GM10266 (cell line): ENCODE results near the gene PTPRT.

Experiments
- DNase-seq: peaks from one replicate; pipeline ENCODE4 v3.0.0; 2012; ENCODE audit errors: extremely low spot score
- CTCF ChIP-seq: IDR thresholded peaks from 2 replicates; pipeline ENCODE4 v1.5.1; 2012; ENCODE audit warnings: mild to moderate bottlenecking, low read depth; ENCODE audit not compliant: control insufficient read depth, insufficient read depth; ENCODE audit errors: missing control alignments

Gene PTPRT

DNA sequence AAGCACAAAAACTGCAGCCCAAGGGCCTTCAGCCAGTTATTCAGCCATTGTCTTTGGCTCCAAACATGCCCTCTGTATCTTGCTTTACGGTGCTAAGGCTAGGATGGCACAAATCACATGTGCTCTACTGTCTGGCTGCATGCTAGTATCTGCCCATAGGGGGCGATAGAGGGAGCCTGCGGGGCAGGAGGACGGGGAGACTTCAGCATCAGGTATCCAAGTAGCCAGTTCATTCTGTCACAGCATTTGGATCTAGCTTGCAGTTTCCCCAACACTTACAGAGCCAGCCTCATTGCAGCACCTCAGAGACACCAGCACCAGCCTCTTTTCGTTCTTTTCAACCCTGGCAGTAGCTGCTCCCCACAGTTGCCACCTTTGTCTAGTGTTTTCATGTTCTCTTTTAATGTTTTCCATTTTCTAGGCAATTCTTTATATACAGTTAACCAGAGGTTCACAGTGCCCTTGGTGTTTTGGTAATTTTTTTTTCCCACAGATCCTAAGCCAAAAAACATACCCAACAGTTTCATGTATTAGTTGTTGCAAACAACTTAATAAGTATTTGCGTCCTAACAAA is 705.9 kb downstream of the PTPRT start:
- no peak for DNase-seq

DNA sequence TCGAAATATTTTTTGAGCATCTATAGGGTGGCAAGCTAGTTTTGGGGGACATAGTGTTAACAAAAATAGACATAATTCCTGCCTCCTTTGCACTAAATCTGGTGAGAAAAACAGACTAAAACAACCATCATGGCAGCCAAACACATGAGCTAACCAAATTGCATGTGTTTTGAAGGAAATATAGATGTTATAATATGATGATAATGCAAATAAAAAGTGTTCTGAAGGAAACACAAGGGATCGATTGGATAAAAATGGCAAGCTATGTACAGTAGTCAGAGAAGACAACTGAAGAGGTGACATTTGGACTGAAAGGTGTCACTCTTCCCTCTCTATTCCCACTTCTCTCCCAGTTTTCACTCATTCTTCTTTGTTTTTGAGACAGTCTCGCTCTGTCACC is 706.9 kb downstream of the PTPRT start:
- no peak for DNase-seq
- no peak for TF ChIP-seq CTCF

More for the DNA sequence above, 705.9 kb downstream of the PTPRT start:
- TF ChIP-seq CTCF: peak; percentile 47

- DNase-seq: no peak
- TF ChIP-seq CTCF: no peak
Measured at GRCh38 chr20:42475773-42476172, 713.9 kb downstream of the PTPRT start.

GRCh38 chr20:42474646-42475045 is 715.1 kb downstream of the PTPRT start:
- no peak for DNase-seq
- TF ChIP-seq CTCF: no peak

GRCh38 chr20:42472198-42472597 is 717.5 kb downstream of the PTPRT start:
- no peak for TF ChIP-seq CTCF
- no peak for DNase-seq

DNA sequence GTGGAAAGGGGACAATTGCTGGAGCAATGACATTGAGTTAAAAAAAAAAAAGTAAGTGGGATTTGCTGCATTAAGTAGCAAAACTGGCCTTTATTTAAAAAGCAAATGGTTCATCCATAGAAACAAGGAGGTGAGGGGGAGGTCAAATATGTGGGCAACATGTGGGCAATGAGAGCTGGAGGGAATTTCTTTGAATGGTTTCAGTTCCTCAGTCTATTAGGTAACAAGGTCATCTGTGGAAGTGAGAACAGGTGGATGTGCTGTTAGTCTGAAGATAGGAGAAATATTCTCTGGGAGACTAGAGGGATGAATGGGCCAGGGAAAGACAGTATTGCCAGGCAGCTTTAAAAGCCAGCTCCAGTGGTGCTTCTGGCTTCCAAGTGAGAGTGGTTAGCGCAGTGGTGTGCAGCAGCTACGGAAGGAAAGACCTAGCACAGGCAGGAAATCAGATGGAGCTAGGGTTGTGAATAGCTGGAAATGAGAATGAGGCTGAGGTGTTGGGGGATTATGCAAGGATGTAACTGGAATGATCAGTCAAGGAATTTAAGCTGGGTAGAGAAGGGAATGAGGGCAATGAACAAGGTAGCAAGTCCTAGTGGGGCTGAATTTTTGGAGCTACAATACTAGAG is 727.6 kb downstream of the PTPRT start:
- no peak for TF ChIP-seq CTCF
- no peak for DNase-seq

DNA sequence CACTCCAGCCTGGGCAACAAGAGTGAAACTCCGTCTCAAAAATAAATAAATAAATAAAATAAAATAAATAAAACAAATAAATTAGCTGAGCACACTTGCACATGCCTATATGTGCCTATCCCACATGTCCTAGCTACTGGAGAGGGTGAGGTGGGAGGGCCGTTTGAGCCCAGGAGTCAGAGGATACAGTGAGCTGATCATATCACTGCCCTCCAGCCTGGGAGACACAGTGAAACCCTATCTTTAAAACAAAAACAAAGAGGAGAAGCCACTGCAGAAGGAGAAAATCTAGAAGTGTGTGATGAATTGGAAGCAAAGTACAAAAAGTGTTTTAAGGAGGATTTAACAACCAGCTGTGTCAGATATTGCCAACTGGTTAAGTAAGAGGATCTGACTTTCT is 728.4 kb downstream of the PTPRT start:
- TF ChIP-seq CTCF: no peak
- no peak for DNase-seq
